DMS53 (cell line): ENCODE data around the gene MTTP.
A peak's percentile ranks its signal among the peaks of the same experiment; 100 is the strongest.

Experiments
- DNase-seq: peaks from one replicate; lab custom pipeline; 2025; lab: John Stamatoyannopoulos, UW

MTTP gene

GRCh38 chr4:99593781-99594641 lies 19.4 kb downstream of the MTTP start:
- DNase-seq, result no peak

GRCh38 chr4:99594818-99595217 lies 20.2 kb downstream of the MTTP start:
- no peak for DNase-seq

- DNase-seq, result no peak
Observed at GRCh38 chr4:99606716-99607115, 32.1 kb downstream of the MTTP start.

- DNase-seq, result no peak
Observed at GRCh38 chr4:99608417-99608816, 33.8 kb downstream of the MTTP start.

GRCh38 chr4:99610605-99611175 lies 36.1 kb downstream of the MTTP start:
- DNase-seq, result no peak

- DNase-seq, result no peak
Observed at GRCh38 chr4:99612281-99612680, 37.7 kb downstream of the MTTP start.

- no peak for DNase-seq
Observed at GRCh38 chr4:99612704-99613103, 38.1 kb downstream of the MTTP start.

- DNase-seq, result no peak
Observed at GRCh38 chr4:99614491-99614890, 39.9 kb downstream of the MTTP start.

GRCh38 chr4:99615170-99615820 lies 40.7 kb downstream of the MTTP start:
- DNase-seq, result no peak

GRCh38 chr4:99617374-99617773 lies 42.8 kb downstream of the MTTP start:
- no peak for DNase-seq

- DNase-seq, result no peak
Observed at GRCh38 chr4:99622341-99622740, 47.7 kb downstream of the MTTP start.

GRCh38 chr4:99624141-99624719 lies 49.6 kb downstream of the MTTP start:
- DNase-seq, result no peak

GRCh38 chr4:99625369-99625768 lies 50.7 kb downstream of the MTTP start:
- no peak for DNase-seq

GRCh38 chr4:99628040-99628439 lies 53.4 kb downstream of the MTTP start:
- no peak for DNase-seq

- DNase-seq, result no peak
Observed at GRCh38 chr4:99629962-99630554, 55.4 kb downstream of the MTTP start.

- peak; percentile 20 for DNase-seq
Observed at GRCh38 chr4:99630857-99631360, 56.3 kb downstream of the MTTP start.

GRCh38 chr4:99633772-99634171 lies 59.1 kb downstream of the MTTP start:
- DNase-seq, result no peak

GRCh38 chr4:99634742-99635360 lies 60.2 kb downstream of the MTTP start:
- DNase-seq, result no peak

- no peak for DNase-seq
Observed at GRCh38 chr4:99635601-99636000, 61.0 kb downstream of the MTTP start.

- DNase-seq, result no peak
Observed at GRCh38 chr4:99636422-99636821, 61.8 kb downstream of the MTTP start.

GRCh38 chr4:99637174-99637573 lies 62.5 kb downstream of the MTTP start:
- no peak for DNase-seq

- DNase-seq, result peak; percentile 57
Observed at GRCh38 chr4:99640676-99641075, 66.1 kb downstream of the MTTP start.
